HepG2 (cell line): ENCODE results near the gene PNPLA2. TPM values are rescaled to one million over a fixed set of nuclear protein-coding genes. Genes with fewer than 3 reads are reported as not detected.

Experiments
- CBX5 ChIP-seq: sonication (generic); formaldehyde crosslinking; IDR thresholded peaks from 2 replicates; pipeline ENCODE4 v1.4.0; 2020; ENCODE audit warnings: missing genetic modification reagents, borderline replicate concordance
- CHCHD3 ChIP-seq: sonication (generic); formaldehyde crosslinking; IDR thresholded peaks from 2 replicates; pipeline ENCODE4 v1.8.0; 2022; ENCODE audit warnings: mild to moderate bottlenecking, missing genetic modification reagents, moderate library complexity
- FOXA3 ChIP-seq: IDR thresholded peaks from 2 replicates; pipeline ENCODE4 v1.6.1; 2016; ENCODE audit warnings: missing genetic modification reagents, missing compliant biosample characterization
- FOXK2 ChIP-seq: fragments of 450-650 bp; IDR thresholded peaks from 2 replicates; pipeline ENCODE4 v1.6.1; 2016
- GTF2F1 ChIP-seq: fragments of 150-350 bp; IDR thresholded peaks from 2 replicates; pipeline ENCODE4 v1.6.1; 2014; ENCODE audit warnings: low read length
- HOXA9 ChIP-seq: sonication (generic); formaldehyde crosslinking; IDR thresholded peaks from 2 replicates; pipeline ENCODE4 v1.8.1; 2022; ENCODE audit warnings: missing genetic modification reagents, mild to moderate bottlenecking, moderate library complexity, borderline replicate concordance
- KAT7 ChIP-seq: IDR thresholded peaks from 2 replicates; pipeline ENCODE4 v1.6.1; 2018; ENCODE audit warnings: borderline replicate concordance, missing compliant biosample characterization
- MTA1 ChIP-seq: sonication (generic); formaldehyde crosslinking; IDR thresholded peaks from 2 replicates; pipeline ENCODE4 v1.4.0; 2020; ENCODE audit warnings: missing genetic modification reagents, mild to moderate bottlenecking, borderline replicate concordance
- NFE2L2 ChIP-seq: fragments of 150-350 bp; IDR thresholded peaks from 2 replicates; pipeline ENCODE4 v1.6.1; 2014; ENCODE audit warnings: low read length
- PTBP1 ChIP-seq: fragments of 200-400 bp; formaldehyde crosslinking; IDR thresholded peaks from 2 replicates; pipeline ENCODE4 v1.6.1; 2018; ENCODE audit warnings: low read length, low read depth; ENCODE audit not compliant: poor library complexity, severe bottlenecking
- REPIN1 ChIP-seq: sonication (generic); formaldehyde crosslinking; IDR thresholded peaks from 2 replicates; pipeline ENCODE4 v1.8.0; 2022; ENCODE audit warnings: missing genetic modification reagents, low read depth, mild to moderate bottlenecking, borderline replicate concordance
- SIN3A ChIP-seq: IDR thresholded peaks from 2 replicates; pipeline ENCODE4 v1.6.1; 2011; ENCODE audit warnings: low read depth, mild to moderate bottlenecking, control low read depth, low read length, borderline replicate concordance
- SMARCC2 ChIP-seq: fragments of 450-650 bp; IDR thresholded peaks from 2 replicates; pipeline ENCODE4 v1.6.1; 2017; ENCODE audit warnings: antibody characterized with exemption, mild to moderate bottlenecking
- ZBED4 ChIP-seq: sonication (generic); formaldehyde crosslinking; IDR thresholded peaks from 2 replicates; pipeline ENCODE4 v1.4.0; 2020; ENCODE audit warnings: missing genetic modification reagents, borderline replicate concordance
- ZBTB46 ChIP-seq: sonication (generic); formaldehyde crosslinking; IDR thresholded peaks from 2 replicates; pipeline ENCODE4 v1.4.0; 2020; ENCODE audit warnings: mild to moderate bottlenecking, missing genetic modification reagents, borderline replicate concordance
- ZFAT ChIP-seq: sonication (generic); formaldehyde crosslinking; conservative IDR thresholded peaks from 2 replicates; pipeline ENCODE4 v1.8.1; 2023; ENCODE audit warnings: missing genetic modification reagents, inconsistent platforms
- ZNF234 ChIP-seq: sonication (generic); formaldehyde crosslinking; conservative IDR thresholded peaks from 2 replicates; pipeline ENCODE4 v1.5.1; 2020; ENCODE audit warnings: mild to moderate bottlenecking, missing genetic modification reagents
- ZNF333 ChIP-seq: sonication (generic); formaldehyde crosslinking; IDR thresholded peaks from 2 replicates; pipeline ENCODE4 v1.4.0; 2020; ENCODE audit warnings: mild to moderate bottlenecking, missing genetic modification reagents, borderline replicate concordance
- ZNF660 ChIP-seq: sonication (generic); formaldehyde crosslinking; IDR thresholded peaks from 2 replicates; pipeline ENCODE4 v1.5.1; 2020; ENCODE audit warnings: mild to moderate bottlenecking, low read depth, missing genetic modification reagents, borderline replicate concordance
- ZNF691 ChIP-seq: sonication (generic); formaldehyde crosslinking; IDR thresholded peaks from 2 replicates; pipeline ENCODE4 v1.4.0; 2020; ENCODE audit warnings: missing genetic modification reagents, low read depth, mild to moderate bottlenecking, borderline replicate concordance
- ZNF747 ChIP-seq: sonication (generic); formaldehyde crosslinking; IDR thresholded peaks from 2 replicates; pipeline ENCODE4 v1.8.1; 2023; ENCODE audit warnings: missing genetic modification reagents, mild to moderate bottlenecking, borderline replicate concordance
- ZNF768 ChIP-seq: sonication (generic); formaldehyde crosslinking; IDR thresholded peaks from 2 replicates; pipeline ENCODE4 v1.4.0; 2020; ENCODE audit warnings: missing genetic modification reagents
- ZNF772 ChIP-seq: sonication (generic); formaldehyde crosslinking; IDR thresholded peaks from 2 replicates; pipeline ENCODE4 v1.5.0; 2020; ENCODE audit warnings: mild to moderate bottlenecking, missing genetic modification reagents
- ZNF788 ChIP-seq: sonication (generic); formaldehyde crosslinking; IDR thresholded peaks from 2 replicates; pipeline ENCODE4 v1.5.0; 2020; ENCODE audit warnings: mild to moderate bottlenecking, missing genetic modification reagents, borderline replicate concordance
- polyA plus RNA-seq, 8 experiments: library from polyadenylated mRNA; depleted of rRNA in 3 of 8; stranded (reverse) in 7 of 8; unstranded in 1 of 8; fragments of >200 nt; fragmentation: Illumina TruSeq in 4 of 8; extraction: Trizol in 4 of 8; gene quantifications; 2 replicates each; pipeline versions ENCODE4 v1.2.1 to v1.2.3, GENCODE V29; 2011 to 2016; ENCODE audit warnings: low read depth in 4 of 8, missing spikeins in 1 of 8, mixed read lengths in 1 of 8; ENCODE audit not compliant: insufficient read depth in 1 of 8
- total RNA-seq, 5 experiments: library from RNA; depleted of rRNA; stranded (reverse); fragments of >200 nt; fragmentation: Illumina TruSeq; extraction: Trizol; gene quantifications; 2 replicates each; pipeline ENCODE4 v1.2.3, GENCODE V29; 2016; ENCODE audit warnings: low read depth in 1 of 5

Gene PNPLA2
- total and polyA plus RNA-seq, 2 of the 13 experiments (the other 11 are each of a cell fraction or from before 2014, with no cell fraction given), result 10.5 to 43.2 TPM

- TF ChIP-seq ZBED4 (CRISPR knock-in tag) (0 out of 2 replicates have a peak, but pooled peaks have one; percentile 32), GTF2F1 (no peak), ZNF747 (CRISPR knock-in tag) (peak; percentile 75; the same call in 1 of the 2 replicates), ZFAT (CRISPR knock-in tag) (no peak), MTA1 (CRISPR knock-in tag) (no peak), REPIN1 (CRISPR knock-in tag) (peak; percentile 55), NFE2L2 (no peak), ZNF768 (CRISPR knock-in tag) (no peak; the same call in 1 of the 2 replicates), HOXA9 (CRISPR knock-in tag) (0 out of 2 replicates have a peak, but pooled peaks have one; percentile 37), ZNF772 (CRISPR knock-in tag) (peak; percentile 88), ZNF788 (CRISPR knock-in tag) (peak; percentile 87; the same call in 1 of the 2 replicates), FOXA3 (peak; percentile 75), ZNF660 (no peak), ZNF333 (CRISPR knock-in tag) (no peak), CBX5 (CRISPR knock-in tag) (peak; percentile 78; the same call in 1 of the 2 replicates), ZBTB46 (CRISPR knock-in tag) (no peak), KAT7 (CRISPR knock-in tag) (peak; percentile 65; the same call in 1 of the 2 replicates), ZNF234 (CRISPR knock-in tag) (no peak), CHCHD3 (CRISPR knock-in tag) (no peak), ZNF691 (no peak; the same call in 1 of the 2 replicates), PTBP1 (no peak), SIN3A (peak; percentile 80; the same call in 1 of the 2 replicates), SMARCC2 (no peak), FOXK2 (no peak)
These were observed 19.9 kb downstream of the PNPLA2 start (continued) for GRCh38 chr11:838441-839279.
